ENCODE measurements around the gene LCE4A. TPM values are rescaled to one million over a fixed set of nuclear protein-coding genes. Genes with fewer than 3 reads are reported as not detected.

Gene LCE4A
- total and polyA plus RNA-seq, 2 experiments from 2014 or later: not detected

- no peaks in the 10 kb centered on the region for H3K36me3 ChIP-seq (ENCODE audit: insufficient read depth)
- Mint-ChIP-seq H3K27me3 (ENCODE audit: insufficient read depth, low read depth, poor library complexity) (peaks cover 1% of the 10 kb centered on the region), H3K27ac (no peak overlapping the region), H3K9me3 (no peaks in the 10 kb centered on the region; the same call in 2 of the 3 replicates), H3K4me3 (no peak overlapping the region), H3K36me3 (ENCODE audit: low read depth) (no peaks in the 10 kb centered on the region), H3K4me1 (no peaks in the 10 kb centered on the region)
- H2AFZ ChIP-seq: no peak overlapping the region
- no peaks in the 10 kb centered on the region for H4K20me1 ChIP-seq (replicated peaks; ENCODE audit: insufficient read depth)
- H3K27ac ChIP-seq (ENCODE audit: low read depth): no peak overlapping the region
- TF ChIP-seq STAT1 (IDR thresholded peaks at IDR 0.05; ENCODE audit: unreplicated experiment): no peak
- no peak for TF ChIP-seq ZNF331 (CRISPR knock-in tag; IDR thresholded peaks at IDR 0.05; ENCODE audit: low read depth)
- no peak for TF ChIP-seq EZH2 (IDR thresholded peaks at IDR 0.05; ENCODE audit: low read depth, unreplicated experiment)
- no peak for TF ChIP-seq POLR2AphosphoS5 (IDR thresholded peaks at IDR 0.05; ENCODE audit: low read depth)
- no peak for TF ChIP-seq REST (IDR thresholded peaks at IDR 0.05; ENCODE audit: unreplicated experiment)
- no peak for TF ChIP-seq CTCF (conservative IDR thresholded peaks at IDR 0.05; ENCODE audit: low read depth in 2 of 2)
- no peak for TF ChIP-seq JUNB (IDR thresholded peaks at IDR 0.05; ENCODE audit: unreplicated experiment)
- no peak for TF ChIP-seq ZNF114 (CRISPR knock-in tag; IDR thresholded peaks at IDR 0.05)
- TF ChIP-seq ETS1 (IDR thresholded peaks at IDR 0.05): no peak
- TF ChIP-seq, protein P1, sequence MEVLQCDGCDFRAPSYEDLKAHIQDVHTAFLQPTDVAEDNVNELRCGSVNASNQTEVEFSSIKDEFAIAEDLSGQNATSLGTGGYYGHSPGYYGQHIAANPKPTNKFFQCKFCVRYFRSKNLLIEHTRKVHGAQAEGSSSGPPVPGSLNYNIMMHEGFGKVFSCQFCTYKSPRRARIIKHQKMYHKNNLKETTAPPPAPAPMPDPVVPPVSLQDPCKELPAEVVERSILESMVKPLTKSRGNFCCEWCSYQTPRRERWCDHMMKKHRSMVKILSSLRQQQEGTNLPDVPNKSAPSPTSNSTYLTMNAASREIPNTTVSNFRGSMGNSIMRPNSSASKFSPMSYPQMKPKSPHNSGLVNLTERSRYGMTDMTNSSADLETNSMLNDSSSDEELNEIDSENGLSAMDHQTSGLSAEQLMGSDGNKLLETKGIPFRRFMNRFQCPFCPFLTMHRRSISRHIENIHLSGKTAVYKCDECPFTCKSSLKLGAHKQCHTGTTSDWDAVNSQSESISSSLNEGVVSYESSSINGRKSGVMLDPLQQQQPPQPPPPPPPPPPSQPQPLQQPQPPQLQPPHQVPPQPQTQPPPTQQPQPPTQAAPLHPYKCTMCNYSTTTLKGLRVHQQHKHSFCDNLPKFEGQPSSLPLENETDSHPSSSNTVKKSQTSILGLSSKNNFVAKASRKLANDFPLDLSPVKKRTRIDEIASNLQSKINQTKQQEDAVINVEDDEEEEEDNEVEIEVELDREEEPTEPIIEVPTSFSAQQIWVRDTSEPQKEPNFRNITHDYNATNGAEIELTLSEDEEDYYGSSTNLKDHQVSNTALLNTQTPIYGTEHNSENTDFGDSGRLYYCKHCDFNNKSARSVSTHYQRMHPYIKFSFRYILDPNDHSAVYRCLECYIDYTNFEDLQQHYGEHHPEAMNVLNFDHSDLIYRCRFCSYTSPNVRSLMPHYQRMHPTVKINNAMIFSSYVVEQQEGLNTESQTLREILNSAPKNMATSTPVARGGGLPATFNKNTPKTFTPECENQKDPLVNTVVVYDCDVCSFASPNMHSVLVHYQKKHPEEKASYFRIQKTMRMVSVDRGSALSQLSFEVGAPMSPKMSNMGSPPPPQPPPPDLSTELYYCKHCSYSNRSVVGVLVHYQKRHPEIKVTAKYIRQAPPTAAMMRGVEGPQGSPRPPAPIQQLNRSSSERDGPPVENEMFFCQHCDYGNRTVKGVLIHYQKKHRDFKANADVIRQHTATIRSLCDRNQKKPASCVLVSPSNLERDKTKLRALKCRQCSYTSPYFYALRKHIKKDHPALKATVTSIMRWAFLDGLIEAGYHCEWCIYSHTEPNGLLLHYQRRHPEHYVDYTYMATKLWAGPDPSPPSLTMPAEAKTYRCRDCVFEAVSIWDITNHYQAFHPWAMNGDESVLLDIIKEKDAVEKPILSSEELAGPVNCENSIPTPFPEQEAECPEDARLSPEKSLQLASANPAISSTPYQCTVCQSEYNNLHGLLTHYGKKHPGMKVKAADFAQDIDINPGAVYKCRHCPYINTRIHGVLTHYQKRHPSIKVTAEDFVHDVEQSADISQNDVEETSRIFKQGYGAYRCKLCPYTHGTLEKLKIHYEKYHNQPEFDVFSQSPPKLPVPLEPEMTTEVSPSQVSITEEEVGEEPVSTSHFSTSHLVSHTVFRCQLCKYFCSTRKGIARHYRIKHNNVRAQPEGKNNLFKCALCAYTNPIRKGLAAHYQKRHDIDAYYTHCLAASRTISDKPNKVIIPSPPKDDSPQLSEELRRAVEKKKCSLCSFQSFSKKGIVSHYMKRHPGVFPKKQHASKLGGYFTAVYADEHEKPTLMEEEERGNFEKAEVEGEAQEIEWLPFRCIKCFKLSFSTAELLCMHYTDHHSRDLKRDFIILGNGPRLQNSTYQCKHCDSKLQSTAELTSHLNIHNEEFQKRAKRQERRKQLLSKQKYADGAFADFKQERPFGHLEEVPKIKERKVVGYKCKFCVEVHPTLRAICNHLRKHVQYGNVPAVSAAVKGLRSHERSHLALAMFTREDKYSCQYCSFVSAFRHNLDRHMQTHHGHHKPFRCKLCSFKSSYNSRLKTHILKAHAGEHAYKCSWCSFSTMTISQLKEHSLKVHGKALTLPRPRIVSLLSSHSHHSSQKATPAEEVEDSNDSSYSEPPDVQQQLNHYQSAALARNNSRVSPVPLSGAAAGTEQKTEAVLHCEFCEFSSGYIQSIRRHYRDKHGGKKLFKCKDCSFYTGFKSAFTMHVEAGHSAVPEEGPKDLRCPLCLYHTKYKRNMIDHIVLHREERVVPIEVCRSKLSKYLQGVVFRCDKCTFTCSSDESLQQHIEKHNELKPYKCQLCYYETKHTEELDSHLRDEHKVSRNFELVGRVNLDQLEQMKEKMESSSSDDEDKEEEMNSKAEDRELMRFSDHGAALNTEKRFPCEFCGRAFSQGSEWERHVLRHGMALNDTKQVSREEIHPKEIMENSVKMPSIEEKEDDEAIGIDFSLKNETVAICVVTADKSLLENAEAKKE (CRISPR knock-in tag; IDR thresholded peaks at IDR 0.05): no peak
- no peak for TF ChIP-seq CREB1 (CRISPR knock-in tag; IDR thresholded peaks at IDR 0.05; ENCODE audit: low read depth)
- no peak for TF ChIP-seq NANOG (IDR thresholded peaks at IDR 0.05; ENCODE audit: borderline replicate concordance)
- TF ChIP-seq EZH2phosphoT487 (IDR thresholded peaks at IDR 0.05; ENCODE audit: unreplicated experiment): no peak
- H3K27me3 ChIP-seq (ENCODE audit: insufficient read depth): no peaks in the 10 kb centered on the region
- H3K4me3 ChIP-seq: no peak overlapping the region
- H3K4me1 ChIP-seq (ENCODE audit: insufficient read depth): no peaks in the 10 kb centered on the region
- no peaks in the 10 kb centered on the region for H3F3A ChIP-seq (replicated peaks; ENCODE audit: low read depth)
- no peaks in the 10 kb centered on the region; the same call in 1 of the 2 replicates for H3K9me2 ChIP-seq (ENCODE audit: insufficient read depth)
- H3K4me2 ChIP-seq: no peak overlapping the region
- no peaks in the 10 kb centered on the region for H3K79me2 ChIP-seq (replicated peaks; ENCODE audit: insufficient read depth)
- ATAC-seq (no peak), DNase-seq (ENCODE audit: low spot score) (no peak)
Measured at GRCh38 chr1:152667648-152668047, 40.3 kb upstream of the LCE4A start.

All from GM23338 (cell line).